DOHH2 (cell line): Measurements from ENCODE around the gene DXO.

Experiments used
- EZH2phosphoT487 ChIP-seq: fragments of 200-600 bp; sonication (generic); IDR thresholded peaks from 2 replicates; pipeline ENCODE4 v1.6.1; 2017; ENCODE audit warnings: borderline replicate concordance, mild to moderate bottlenecking, antibody characterized with exemption, low read length, moderate library complexity, mixed read lengths
- TF ChIP-seq, protein P1 (sequence below): fragments of 200-600 bp; sonication (generic); IDR thresholded peaks from one replicate; pipeline ENCODE4 v1.5.1; 2014; ENCODE audit warnings: antibody characterized with exemption, mild to moderate bottlenecking, low read depth, low read length; ENCODE audit not compliant: poor library complexity, severe bottlenecking

DNA sequence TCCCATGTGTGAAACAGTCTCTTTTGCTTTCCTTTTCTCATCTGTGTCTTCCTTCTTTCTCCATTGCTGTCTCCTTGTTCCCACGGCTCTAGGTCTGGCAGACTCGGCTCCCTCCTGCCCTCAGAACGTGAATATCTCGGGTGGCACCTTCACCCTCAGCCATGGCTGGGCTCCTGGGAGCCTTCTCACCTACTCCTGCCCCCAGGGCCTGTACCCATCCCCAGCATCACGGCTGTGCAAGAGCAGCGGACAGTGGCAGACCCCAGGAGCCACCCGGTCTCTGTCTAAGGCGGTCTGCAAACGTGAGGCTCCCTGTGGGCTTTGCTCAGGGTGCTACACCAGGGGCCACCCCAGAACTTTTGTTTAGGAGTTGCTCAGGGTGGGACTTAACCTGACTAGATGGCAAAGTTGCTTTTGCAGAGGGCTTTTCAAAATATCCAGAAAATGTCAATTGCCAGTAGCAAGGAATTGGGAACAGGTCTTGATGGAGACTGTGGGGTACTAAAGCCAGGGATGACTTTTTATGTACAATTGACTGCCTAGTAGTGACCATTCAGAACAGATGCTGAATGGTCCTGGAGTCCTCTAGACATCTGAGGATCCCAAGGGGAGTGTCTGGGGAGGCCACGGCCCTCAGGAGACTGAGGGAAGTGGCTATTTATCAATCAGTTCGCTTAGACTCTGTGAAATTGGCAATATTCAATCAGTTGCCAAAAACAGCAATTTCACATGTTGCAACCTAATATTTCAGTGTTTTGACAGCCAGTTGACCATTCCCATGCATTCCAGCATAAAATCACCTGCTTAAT, 43.9 kb downstream of the DXO start:
- TF ChIP-seq EZH2phosphoT487, result no peak
- TF ChIP-seq, protein P1, sequence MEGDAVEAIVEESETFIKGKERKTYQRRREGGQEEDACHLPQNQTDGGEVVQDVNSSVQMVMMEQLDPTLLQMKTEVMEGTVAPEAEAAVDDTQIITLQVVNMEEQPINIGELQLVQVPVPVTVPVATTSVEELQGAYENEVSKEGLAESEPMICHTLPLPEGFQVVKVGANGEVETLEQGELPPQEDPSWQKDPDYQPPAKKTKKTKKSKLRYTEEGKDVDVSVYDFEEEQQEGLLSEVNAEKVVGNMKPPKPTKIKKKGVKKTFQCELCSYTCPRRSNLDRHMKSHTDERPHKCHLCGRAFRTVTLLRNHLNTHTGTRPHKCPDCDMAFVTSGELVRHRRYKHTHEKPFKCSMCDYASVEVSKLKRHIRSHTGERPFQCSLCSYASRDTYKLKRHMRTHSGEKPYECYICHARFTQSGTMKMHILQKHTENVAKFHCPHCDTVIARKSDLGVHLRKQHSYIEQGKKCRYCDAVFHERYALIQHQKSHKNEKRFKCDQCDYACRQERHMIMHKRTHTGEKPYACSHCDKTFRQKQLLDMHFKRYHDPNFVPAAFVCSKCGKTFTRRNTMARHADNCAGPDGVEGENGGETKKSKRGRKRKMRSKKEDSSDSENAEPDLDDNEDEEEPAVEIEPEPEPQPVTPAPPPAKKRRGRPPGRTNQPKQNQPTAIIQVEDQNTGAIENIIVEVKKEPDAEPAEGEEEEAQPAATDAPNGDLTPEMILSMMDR, result no peak
